ENCODE data around the gene PRH1. TPM values are rescaled to one million over a fixed set of nuclear protein-coding genes. Genes with fewer than 3 reads are reported as not detected.

The PRH1 gene
- total RNA-seq, 2 experiments from 2014 or later = 18.5 to 22.4 TPM

DNA sequence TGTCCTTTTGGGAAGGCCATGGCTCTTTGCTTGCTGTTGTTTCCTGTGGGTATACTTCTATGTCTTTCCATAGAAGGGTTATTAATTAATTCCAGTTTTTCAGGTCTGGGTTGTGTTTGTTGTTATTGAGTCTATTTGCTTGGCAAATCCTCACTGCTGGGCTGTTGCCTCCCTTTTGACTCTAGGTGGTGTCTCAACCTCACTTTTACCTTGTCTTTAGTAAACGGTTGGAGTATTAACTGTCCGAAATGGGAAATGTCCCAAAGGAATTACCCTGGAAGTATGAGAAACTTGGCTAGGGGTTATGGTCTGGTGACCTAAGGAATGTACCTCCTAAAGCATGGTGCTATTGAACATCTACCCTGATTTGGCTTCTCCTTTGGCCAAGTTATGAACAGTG lies 16.7 kb downstream of the PRH1 start:
- Mint-ChIP-seq H3K4me1 (no peaks in the 10 kb centered on the region), H3K27ac (no peak overlapping the region), H3K36me3 (peaks cover 8% of the 10 kb centered on the region), H3K4me3 (no peak overlapping the region), H3K9me3 (peaks cover 1% of the 10 kb centered on the region), H3K27me3 (no peaks in the 10 kb centered on the region)
- POLR2A ChIA-PET = no interaction called here
- DNase-seq (no peak), ATAC-seq (ENCODE audit: low read depth) (no peak)

DNA sequence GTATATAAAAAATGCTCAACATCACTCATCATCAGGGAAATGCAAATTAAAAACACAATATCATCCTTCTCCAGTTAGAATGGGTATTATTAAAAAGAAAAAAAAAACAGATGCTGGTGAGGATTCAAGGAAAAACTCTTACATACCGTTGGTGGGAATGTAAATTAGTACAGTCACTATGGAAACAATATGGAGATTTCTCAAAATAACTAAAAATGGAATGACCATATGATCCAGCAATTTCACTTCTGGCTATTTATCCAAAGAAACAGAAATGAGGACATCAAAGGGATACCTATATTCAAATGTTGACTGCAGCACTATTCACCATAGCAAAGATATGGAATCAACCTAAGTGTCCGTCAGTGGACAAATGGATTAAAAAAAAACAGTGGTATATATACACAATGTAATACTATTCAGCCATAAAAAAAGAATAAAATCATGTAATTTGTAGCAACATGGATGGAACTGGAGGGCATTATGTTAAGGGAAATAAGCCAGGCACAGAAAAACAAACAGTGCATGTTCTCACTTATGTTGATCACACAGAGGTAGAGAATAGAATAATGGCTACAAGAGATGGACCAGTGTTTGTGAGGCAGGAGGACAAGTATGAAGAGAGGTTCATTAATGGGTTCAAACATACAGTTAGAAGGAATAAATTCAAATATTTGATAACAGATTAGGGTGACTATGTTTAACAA lies 20.4 kb downstream of the PRH1 start:
- Mint-ChIP-seq H3K27me3 (no peaks in the 10 kb centered on the region), H3K27ac (no peak overlapping the region), H3K4me1 (peaks cover under 1% of the 10 kb centered on the region), H3K4me3 (no peak overlapping the region), H3K9me3 (peaks cover 14% of the 10 kb centered on the region), H3K36me3 (peaks cover 23% of the 10 kb centered on the region)
- ATAC-seq (ENCODE audit: low read depth) (no peak), DNase-seq (no peak)
- POLR2A ChIA-PET = no interaction called here

DNA sequence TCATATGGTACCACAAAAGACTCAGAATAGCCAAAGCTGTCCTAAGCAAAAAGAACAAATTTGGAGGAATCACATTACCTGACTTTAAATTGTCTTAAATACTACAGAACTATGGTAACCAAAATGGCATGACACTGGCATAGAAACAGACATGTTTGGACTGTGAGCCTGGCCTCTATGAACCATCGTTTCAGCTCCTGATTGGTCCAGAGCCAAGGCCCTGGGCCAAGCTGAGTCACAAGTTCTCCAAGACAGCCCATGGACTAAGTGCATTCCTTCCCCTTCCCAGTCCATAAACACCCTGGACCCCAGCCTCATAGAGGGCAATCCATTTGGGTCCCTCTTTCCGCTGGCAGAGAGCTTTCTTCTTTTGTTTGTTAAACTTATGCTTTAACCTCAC lies 22.7 kb downstream of the PRH1 start:
- DNase-seq (no peak), ATAC-seq (ENCODE audit: low read depth) (no peak)
- H3K36me3 Mint-ChIP-seq = peaks cover 40% of the 10 kb centered on the region
- POLR2A ChIA-PET = no interaction called here
- peaks cover 3% of the 10 kb centered on the region for H3K4me1 Mint-ChIP-seq
- no peak overlapping the region for H3K27ac Mint-ChIP-seq
- H3K9me3 Mint-ChIP-seq = peaks cover 30% of the 10 kb centered on the region
- H3K4me3 Mint-ChIP-seq = no peak overlapping the region
- H3K27me3 Mint-ChIP-seq = no peaks in the 10 kb centered on the region

DNA sequence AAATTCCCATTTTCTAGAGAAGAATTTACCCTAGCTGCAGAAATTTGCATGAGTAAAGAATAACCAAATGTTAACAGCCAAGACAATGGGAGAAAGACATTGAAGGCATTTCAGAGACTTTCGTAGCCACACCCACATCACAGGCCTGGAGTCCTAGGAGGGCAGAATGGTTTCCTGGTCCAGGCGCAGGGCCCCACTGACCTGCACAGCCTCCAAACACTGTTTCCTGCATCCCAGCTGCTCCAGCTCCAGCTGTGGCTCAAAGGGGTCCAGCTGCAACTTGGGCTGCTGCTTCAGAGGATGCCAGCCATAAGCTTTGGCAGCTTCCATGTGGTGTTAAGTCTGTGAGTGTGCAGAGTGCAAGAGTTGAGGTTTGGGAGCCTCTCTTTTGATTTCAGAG lies 28.2 kb downstream of the PRH1 start:
- Mint-ChIP-seq H3K9me3 (peaks cover 40% of the 10 kb centered on the region), H3K36me3 (peaks cover 57% of the 10 kb centered on the region), H3K27me3 (no peaks in the 10 kb centered on the region), H3K27ac (no peak overlapping the region), H3K4me1 (peaks cover 21% of the 10 kb centered on the region), H3K4me3 (no peak overlapping the region)
- no peak for DNase-seq
- ATAC-seq (ENCODE audit: low read depth) = no peak
- POLR2A ChIA-PET = no interaction called here

DNA sequence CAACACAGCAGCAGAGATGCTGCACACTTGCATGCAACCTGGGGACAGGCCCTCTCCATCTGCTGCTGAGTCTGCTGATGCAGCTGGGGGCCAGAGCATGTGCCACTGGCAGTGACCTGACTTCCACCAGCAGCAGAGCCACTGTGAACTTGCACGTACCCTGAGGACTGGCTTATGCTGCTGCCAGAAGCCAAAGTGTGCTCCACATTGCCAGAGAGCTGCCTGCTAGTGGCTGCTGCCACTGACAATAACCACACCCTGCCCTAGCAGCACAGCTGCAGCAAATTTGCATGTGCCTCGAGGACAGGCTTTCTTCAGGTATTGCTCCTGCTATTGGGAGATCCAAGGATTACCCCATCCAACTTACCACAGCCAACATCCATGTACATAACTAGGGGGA lies 30.3 kb downstream of the PRH1 start:
- POLR2A ChIA-PET = no interaction called here
- peak overlapping the region; percentile 32 for H3K27ac Mint-ChIP-seq
- H3K9me3 Mint-ChIP-seq = peaks cover 40% of the 10 kb centered on the region
- H3K27me3 Mint-ChIP-seq = no peaks in the 10 kb centered on the region
- H3K4me3 Mint-ChIP-seq = no peak overlapping the region
- peaks cover 57% of the 10 kb centered on the region for H3K36me3 Mint-ChIP-seq
- ATAC-seq (ENCODE audit: low read depth) = no peak
- peaks cover 36% of the 10 kb centered on the region for H3K4me1 Mint-ChIP-seq
- no peak for DNase-seq

DNA sequence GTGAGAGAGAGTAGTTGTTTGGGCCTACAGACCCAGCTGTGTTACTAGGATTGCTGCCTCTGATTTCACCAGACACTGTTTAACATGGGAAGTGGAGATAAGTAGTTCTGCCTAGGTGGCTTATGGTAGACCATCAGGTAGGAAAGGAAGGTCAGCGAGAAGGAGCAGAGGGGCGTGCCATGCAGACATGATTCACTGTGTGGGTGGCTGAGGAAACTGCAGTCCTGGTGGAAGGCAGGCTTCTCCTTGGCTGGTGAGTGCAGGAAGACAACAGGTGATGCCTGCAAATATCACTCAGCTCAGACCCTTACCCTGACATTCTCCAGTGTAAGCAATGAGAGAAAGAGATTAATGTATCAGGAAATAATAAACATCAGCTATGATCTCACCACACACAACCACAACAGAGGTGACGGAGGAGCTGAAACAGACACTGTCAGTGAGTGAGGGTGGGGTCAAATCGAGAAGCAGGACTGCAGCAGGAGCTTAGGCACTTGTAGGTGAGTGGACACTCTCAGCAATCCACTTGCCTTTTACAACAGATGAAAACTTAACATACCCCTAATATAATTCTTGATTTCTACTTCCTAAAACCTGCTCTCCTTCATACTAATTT lies 32.7 kb downstream of the PRH1 start:
- DNase-seq (no peak), ATAC-seq (ENCODE audit: low read depth) (no peak)
- Mint-ChIP-seq H3K27me3 (no peaks in the 10 kb centered on the region), H3K36me3 (peaks cover 58% of the 10 kb centered on the region), H3K27ac (peak overlapping the region; percentile 75), H3K4me3 (no peak overlapping the region), H3K4me1 (peaks cover 38% of the 10 kb centered on the region), H3K9me3 (peaks cover 29% of the 10 kb centered on the region)
- POLR2A ChIA-PET = interaction anchor here (3.8 kb wide), 1 partner anchor 320 kb away, joined by 16 read pairs; the partner anchor contains the start of gene SMIM10L1

DNA sequence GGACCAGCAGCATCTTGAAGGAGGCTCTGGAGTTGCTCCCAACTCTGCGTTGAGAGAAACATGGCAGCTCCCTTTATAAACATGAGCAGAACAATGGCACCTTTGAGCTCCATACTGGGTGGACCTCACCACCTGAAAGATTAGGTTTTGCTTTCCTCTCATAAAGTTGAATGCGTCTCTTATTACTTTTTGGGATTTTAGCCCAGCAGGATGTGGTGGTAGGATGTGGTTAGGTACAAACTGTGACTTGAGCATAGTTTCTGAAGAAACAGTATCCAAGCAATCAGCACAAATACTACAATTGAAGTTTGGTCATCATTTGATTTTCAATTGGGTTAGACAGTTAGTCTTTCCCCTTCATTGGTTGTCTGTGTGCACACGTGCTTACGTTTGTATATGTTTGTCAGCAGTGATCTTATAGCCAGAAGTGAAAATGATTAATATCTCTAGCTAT lies 34.6 kb downstream of the PRH1 start, which contains the start of gene PRR4:
Gene PRR4 (minus strand): TSS at position 51 of the 454 bp plus-strand sequence. CDS start 38 bp downstream, at position 13.
- Mint-ChIP-seq H3K27me3 (no peaks in the 10 kb centered on the region), H3K4me3 (peak within 1 kb of the TSS; percentile 31), H3K36me3 (peaks cover 52% of the 10 kb centered on the region), H3K4me1 (peaks cover 38% of the 10 kb centered on the region), H3K27ac (peak within 1 kb of the TSS; percentile 75), H3K9me3 (peaks cover 19% of the 10 kb centered on the region)
- DNase-seq (no peak), ATAC-seq (ENCODE audit: low read depth) (peak; percentile 83)
- POLR2A ChIA-PET = interaction anchor here (3.8 kb wide), 1 partner anchor 322 kb away, joined by 16 read pairs; the partner anchor contains the start of gene SMIM10L1

DNA sequence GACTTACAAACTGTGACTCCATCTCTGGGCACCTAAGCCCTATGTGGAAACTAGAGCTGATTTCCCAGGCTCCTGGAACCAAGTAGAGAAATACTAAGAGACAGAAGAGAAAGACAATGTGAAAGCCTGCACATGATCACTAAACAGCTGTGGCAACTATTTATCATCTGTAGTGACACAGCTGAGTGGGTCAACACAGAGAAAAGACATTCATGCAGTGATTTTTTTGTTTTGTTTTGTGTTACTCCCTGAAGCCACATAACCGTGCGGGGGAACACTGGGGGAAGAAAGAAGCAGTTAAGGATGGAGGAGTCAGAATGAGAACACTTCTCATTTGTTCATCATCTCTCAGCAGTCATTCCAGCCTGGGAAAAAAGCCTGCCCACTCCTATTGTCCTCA lies 36.3 kb downstream of the PRH1 start:
- Mint-ChIP-seq H3K4me3 (no peak overlapping the region), H3K4me1 (peaks cover 36% of the 10 kb centered on the region), H3K27ac (no peak overlapping the region), H3K9me3 (peaks cover 19% of the 10 kb centered on the region), H3K36me3 (peaks cover 52% of the 10 kb centered on the region), H3K27me3 (no peaks in the 10 kb centered on the region)
- ATAC-seq (ENCODE audit: low read depth) (no peak), DNase-seq (no peak)
- POLR2A ChIA-PET = interaction anchor here (0.7 to 3.8 kb wide), 2 partner anchors 323 to 696 kb away, joined by 3 to 16 read pairs; partner anchors contain the start of gene SMIM10L1

DNA sequence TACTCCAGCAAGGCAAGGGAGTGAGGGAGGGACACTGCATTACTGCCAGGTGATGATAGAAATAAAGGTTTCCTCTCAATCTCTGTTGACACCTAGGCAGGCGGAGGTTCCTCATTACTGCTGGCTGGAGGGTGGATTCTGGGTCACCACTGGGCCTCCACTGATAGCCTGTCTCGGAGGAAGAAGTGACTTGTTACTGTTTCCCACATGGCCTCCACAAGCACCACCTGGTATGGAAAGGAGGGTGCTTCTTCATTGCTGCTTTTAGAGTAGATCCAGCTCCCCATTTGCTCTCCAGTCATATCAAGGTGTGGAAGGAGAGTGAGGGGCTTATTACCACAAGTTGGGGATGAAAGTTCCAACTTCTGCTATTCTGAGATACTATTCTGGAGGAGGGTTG lies 41.2 kb downstream of the PRH1 start:
- peaks cover 1% of the 10 kb centered on the region for H3K4me1 Mint-ChIP-seq
- POLR2A ChIA-PET = no interaction called here
- H3K27ac Mint-ChIP-seq = no peak overlapping the region
- ATAC-seq (ENCODE audit: low read depth) (no peak), DNase-seq (no peak)
- no peaks in the 10 kb centered on the region for H3K27me3 Mint-ChIP-seq
- H3K36me3 Mint-ChIP-seq = peaks cover 30% of the 10 kb centered on the region
- H3K9me3 Mint-ChIP-seq = peaks cover 4% of the 10 kb centered on the region
- H3K4me3 Mint-ChIP-seq = no peak overlapping the region

DNA sequence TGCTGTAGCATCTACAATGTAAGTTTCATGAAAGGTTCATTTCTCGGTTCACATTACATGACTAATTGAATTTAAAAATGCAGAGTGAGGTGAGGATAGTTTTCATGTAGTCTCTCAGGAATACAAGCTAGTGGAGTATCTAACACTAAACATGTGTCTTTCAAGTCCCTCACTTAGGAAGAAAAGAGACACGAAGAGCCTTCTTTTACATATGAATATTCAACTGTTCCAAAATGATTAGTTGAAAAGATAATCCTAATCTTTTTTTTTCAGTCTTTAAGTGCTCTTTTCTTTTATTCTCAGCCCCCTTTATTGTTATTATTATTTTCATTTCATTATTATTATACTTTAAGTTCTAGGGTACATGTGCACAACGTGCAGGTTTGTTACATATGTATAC lies 45.6 kb downstream of the PRH1 start:
- Mint-ChIP-seq H3K36me3 (peaks cover 12% of the 10 kb centered on the region), H3K4me3 (no peak overlapping the region), H3K27ac (no peak overlapping the region), H3K4me1 (no peaks in the 10 kb centered on the region), H3K9me3 (peaks cover 2% of the 10 kb centered on the region), H3K27me3 (no peaks in the 10 kb centered on the region)
- POLR2A ChIA-PET = no interaction called here
- DNase-seq (no peak), ATAC-seq (ENCODE audit: low read depth) (no peak)

Other genes with a start within 250 kb of the PRH1 start
- 1 to 10 TPM; 3.1 TPM for gene STYK1, start 210.2 kb downstream of the PRH1 start, total RNA-seq
- 10 to 100 TPM; 72.3 to 78.6 TPM for gene YBX3, start 160.9 kb downstream of the PRH1 start, total RNA-seq
- not detected for gene TAS2R7, start 81.6 kb downstream of the PRH1 start, total RNA-seq
- not detected for gene TAS2R8, start 77.0 kb downstream of the PRH1 start, total RNA-seq
- gene TAS2R9, start 74.1 kb downstream of the PRH1 start, total RNA-seq = under 1 TPM in 1 of 2 experiments, not detected in 1; 0.28 TPM
- gene TAS2R10, start 57.9 kb downstream of the PRH1 start, total RNA-seq = under 1 TPM; 0.48 to 0.58 TPM
- gene PRR4, start 34.8 kb downstream of the PRH1 start, total RNA-seq = 1 to 10 TPM; 1.2 to 1.6 TPM
- gene TAS2R13, start 25.3 kb upstream of the PRH1 start, total RNA-seq = 1 to 10 TPM; 1.0 to 1.3 TPM
- not detected for gene PRH2, start 45.0 kb upstream of the PRH1 start, total RNA-seq
- 1 to 10 TPM; 2.5 to 2.6 TPM for gene TAS2R14, start 55.0 kb upstream of the PRH1 start, total RNA-seq
- 1 to 10 TPM; 1.1 to 1.4 TPM for gene TAS2R50, start 102.7 kb upstream of the PRH1 start, total RNA-seq
- gene TAS2R20, start 114.0 kb upstream of the PRH1 start, total RNA-seq = 1 to 10 TPM; 1.2 to 2.0 TPM
- gene TAS2R19, start 138.4 kb upstream of the PRH1 start, total RNA-seq = 1 to 10 TPM; 2.1 to 2.2 TPM
- gene TAS2R31, start 147.2 kb upstream of the PRH1 start, total RNA-seq = 1 to 10 TPM; 2.9 TPM
- gene TAS2R46, start 178.0 kb upstream of the PRH1 start, total RNA-seq = 1 to 10 TPM; 1.2 to 1.4 TPM
- gene TAS2R43, start 208.1 kb upstream of the PRH1 start, total RNA-seq = under 1 TPM; 0.39 to 0.54 TPM

Data from activated naive CD8-positive, alpha-beta T cell treated with anti-CD3 and anti-CD28 coated beads, Interleukin-2, amount 10 ng/mL, durations not matched to agents 7 days and 5 days (primary cell).